GM21825 (cell line): ENCODE data around the gene FDPS.

ENCODE experiments used
- ATAC-seq: cut with Tn5 transposase; IDR thresholded peaks from one replicate; pipeline ENCODE4 v1.9.1; 2021; ENCODE audit warnings: mild to moderate bottlenecking, moderate library complexity; ENCODE audit not compliant: unreplicated experiment

FDPS gene

GRCh38 chr1:155352631-155353030, 44.0 kb downstream of the FDPS start:
- ATAC-seq, result no peak

GRCh38 chr1:155360051-155360450, 51.4 kb downstream of the FDPS start:
- no peak for ATAC-seq
